NCI-H2227 treated with DMSO at 0.1 percent for 48 hours (cell line): ENCODE data around the gene ARHGAP33.
"Not testable (repeated sequence)": the region's sequence is repeated elsewhere in the genome, so short reads cannot be mapped to it uniquely, and the experiment has no call there.

Experiments
- DNase-seq: peaks from one replicate; lab custom pipeline; 2025; lab: John Stamatoyannopoulos, UW

ARHGAP33 gene

DNA sequence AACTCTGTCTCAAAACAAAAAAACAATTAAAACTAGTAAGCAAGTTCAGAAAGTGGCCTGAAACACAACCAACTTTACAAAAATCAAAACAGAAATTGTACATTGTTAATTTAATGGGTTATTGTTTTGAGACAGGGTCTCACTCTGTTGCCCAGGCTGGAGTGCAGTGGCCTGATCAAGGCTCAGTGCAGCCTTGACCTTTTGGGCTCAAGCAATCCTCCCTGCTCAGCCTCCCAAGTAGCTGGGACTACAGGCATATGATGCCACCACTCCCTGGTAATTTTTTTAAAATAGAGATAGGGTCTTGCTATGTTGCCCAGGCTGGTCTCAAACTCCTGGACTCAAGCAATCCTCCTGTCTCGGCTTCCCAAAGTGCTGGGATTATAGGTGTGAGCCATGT, 20.2 kb downstream of the ARHGAP33 start:
- DNase-seq, result not testable (repeated sequence)

DNA sequence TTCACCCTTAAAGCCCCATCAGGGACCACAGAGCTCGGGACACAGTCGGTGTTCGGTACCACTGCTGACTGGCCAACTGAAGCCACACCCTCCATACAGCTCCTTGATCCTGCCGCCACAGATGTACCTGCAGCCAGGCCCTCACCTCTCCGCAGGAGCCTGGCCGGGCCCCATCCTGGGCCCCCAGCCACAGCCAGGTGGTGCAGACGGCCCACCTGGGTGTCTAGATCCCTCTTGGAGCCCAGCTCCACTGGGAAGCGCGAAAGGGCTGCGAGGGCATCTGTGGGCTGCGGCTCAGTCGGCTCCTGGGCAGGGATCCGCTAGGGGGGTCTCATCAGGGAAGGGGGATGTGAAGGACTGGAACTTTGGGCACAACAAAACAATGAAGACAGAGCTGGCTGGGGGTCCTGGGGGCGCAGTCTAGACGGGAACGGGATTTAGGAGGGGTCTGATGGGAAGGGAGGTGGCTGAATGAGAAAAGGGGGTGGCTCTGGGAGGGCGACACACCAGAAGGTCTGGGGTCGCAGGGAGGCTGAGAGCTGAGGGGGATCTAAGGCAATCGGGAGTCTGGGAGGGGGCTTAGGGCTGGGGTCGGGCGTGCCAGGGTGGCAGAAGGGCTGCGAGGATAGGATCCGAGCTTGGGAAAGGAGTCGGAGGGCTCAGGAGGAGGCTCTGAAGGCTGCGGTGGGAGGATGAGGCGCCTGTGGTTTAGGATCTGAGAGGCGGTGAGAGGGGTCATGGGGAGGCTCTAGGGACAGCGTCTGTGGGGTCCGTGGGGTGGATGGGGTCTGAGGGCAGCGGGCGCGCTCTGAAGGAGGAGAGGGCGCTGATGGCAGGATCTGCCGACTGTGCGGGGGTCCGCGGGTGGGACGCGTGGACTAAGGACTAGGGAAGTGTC, 21.5 kb downstream of the ARHGAP33 start:
- DNase-seq, result no peak

DNA sequence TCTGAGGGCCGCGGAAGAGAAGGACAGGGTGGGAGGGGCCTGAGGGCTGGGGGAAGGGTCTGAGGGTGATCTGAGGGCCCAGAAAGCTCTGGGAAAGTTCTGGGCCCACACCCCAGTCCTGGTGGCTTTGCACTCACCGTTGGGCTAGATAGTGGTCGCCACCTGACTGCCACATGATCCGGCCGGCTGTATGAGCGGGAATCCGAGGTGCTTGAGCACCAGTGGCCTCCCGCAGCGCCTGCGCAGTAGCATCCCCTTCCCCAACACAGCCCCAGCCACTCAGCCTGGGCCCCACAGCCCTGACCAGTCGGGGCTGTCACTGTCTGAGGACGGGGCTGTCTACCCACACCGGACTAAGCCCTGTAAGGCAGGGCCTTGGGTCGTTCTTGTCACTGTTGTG, 22.3 kb downstream of the ARHGAP33 start:
- DNase-seq, result no peak

DNA sequence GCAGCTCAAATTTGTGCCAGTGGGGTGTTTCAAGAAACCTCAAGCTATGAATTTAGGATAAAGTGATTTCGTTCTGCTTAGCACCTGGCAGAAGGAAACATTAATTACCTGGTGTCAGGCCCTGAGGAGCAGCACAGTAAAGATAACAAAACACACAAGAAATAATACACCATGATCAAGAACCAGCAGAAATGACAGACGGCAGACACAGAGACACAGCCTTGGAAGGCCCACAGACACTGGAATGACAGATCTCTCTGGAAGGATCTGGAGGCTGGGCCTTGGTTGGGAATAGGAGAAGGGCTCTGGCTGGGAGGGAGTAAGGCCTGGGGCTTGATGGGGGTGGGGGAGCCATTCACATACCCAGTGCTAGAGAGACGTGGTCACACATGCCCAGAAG, 26.5 kb downstream of the ARHGAP33 start:
- DNase-seq, result no peak

DNA sequence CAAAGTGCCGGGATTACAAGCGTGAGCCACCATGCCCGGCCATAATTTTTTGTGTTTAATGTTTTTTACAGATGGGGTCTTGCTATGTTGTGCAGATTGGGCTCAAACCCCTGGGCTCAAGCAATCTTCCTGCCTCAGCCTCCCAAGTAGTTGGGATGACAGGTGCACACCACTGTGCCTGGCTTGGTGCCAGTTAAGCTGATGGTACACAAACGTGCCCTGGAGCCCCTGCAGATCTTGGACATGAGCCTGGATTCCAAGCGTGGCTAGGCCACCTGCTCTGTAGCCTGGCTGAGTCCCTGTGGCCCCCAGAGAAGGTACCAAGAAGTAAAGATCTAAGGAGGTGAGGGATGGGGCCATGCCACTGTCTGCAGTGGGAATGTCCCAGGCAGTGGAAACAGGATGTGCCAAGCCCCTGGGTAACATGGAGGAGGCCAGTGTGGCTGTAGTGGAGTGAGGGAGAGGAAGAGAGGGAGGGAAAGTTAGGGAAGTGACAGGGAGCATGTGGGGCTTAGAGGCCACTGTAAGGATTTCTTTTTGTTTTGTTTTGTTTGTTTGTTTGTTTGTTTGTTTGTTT, 30.2 kb downstream of the ARHGAP33 start:
- no peak for DNase-seq

DNA sequence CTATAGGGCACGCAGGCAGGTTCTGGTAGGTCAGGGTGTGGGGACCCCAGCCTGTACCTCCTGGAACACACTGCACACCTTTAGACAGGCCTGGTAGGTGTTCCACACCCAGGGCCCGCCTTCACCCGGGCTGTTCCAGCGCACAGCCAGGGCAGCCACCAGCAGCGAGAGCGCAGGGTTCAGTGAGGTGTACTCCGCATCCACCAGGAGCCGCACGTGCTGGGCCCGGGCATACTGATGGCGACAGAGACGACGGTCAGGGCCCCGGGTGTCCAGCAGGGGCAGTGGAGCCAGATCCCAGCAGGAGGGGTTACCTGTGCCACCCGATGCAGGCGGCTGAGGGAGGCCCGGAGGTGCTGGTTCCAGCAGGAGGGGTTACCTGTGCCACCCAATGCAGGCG, 31.2 kb downstream of the ARHGAP33 start:
- no peak for DNase-seq

DNA sequence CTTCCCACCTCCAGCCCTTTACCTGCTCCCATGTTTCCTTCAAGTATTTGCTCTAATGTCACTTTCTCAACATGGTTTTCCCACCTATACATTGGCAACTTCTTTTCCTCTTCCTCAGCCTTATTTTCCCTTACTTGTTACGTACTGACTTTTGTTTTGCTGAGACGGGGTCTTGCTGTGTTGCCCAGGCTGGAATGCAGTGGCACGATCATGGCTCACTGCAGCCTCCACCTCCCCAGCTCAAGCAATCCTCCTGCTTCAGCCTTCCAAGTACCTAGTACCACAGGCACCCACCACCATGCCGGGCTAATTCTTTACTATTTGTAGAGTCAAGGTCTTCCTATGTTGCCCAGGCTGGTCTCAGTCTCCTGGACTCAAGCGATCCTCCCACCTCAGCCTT, 32.3 kb downstream of the ARHGAP33 start:
- DNase-seq, result no peak

DNA sequence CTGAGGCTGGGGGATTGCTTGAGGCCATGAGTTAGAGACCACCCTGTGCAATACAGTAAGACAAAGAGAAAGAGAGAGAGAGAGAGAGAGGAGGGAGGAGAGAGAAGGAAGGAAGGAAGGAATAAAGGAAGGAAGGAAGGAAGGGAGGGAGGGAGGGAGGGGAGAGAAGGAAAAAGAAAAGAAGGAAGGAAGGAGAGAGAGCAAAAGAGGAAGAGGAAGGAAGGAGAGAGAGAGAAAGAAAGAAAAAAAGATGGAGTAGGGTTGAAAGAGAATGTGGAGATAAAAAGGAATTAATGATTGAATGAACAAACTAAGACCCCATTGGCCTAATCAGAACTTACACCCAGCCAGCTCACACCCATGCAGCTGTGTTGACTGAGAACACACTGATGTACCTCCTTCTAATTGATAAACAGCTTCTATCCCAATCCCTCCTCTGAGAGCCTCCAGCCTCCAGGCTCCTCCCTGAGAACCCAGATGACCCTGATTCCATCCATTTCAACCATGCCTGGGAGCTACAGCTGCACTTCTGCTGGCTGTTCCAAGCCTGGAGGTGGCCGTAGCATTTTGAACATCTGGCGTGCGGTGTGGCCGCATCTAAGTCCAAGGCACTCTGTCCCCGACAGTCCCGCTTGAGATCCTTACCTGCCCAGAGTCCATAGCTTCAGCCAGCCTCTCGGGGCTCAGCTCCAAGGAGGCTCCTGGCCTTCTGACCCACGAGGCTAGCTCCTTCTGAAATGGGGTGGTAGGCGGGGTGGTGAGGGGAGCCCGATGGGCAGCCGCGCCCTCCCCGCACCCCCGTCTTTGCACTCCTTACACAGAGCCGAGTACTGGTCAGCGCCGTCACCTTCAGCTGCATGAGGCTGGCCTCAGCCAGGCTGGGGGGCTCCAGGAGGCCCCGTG, 36.2 kb downstream of the ARHGAP33 start:
- DNase-seq, result no peak

DNA sequence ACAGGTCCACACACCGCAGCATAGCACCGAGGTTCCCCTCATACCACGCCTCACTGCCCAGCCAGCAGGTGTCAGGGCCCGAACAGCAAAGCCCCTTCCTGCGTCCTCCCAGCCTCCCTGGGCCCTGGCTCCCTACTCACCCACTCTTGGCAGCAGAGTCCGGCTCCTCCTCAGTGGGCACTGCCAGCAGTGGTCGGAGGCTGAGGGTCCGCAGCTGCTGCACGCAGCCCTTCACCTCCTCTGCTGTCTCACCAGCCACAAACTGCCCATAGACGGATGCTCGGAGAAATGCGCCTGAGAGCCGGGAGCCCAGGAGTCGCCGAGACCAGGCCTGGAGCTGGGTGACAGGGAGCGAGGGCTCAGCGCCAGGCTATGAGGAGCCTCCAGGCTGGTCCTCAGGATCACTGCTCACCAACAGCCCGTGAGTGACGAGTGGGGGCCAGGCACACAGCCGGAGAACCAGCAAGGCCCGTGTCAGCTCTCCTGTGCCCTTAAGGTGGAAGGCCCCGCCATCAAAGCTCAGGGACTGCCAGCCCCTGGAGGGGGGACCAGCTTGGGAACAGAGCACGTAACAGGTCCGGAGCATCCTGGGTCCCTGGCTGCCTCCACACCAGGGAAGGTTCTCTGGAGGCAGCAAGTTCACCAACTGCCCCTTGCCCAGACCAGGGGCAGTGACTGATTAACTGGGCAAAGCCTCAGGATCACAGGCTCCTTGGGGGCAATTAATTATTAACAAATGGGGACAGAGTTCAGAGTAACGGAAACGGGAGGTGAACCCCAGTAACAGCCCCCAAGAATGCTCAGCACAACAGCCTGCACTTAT, 37.1 kb downstream of the ARHGAP33 start, which contains the start of gene PRODH2:
TSS of gene PRODH2 (minus strand) at position 626 of the 823 bp plus-strand sequence. CDS start at position 586, 40 bp downstream.
- no peak for DNase-seq

DNA sequence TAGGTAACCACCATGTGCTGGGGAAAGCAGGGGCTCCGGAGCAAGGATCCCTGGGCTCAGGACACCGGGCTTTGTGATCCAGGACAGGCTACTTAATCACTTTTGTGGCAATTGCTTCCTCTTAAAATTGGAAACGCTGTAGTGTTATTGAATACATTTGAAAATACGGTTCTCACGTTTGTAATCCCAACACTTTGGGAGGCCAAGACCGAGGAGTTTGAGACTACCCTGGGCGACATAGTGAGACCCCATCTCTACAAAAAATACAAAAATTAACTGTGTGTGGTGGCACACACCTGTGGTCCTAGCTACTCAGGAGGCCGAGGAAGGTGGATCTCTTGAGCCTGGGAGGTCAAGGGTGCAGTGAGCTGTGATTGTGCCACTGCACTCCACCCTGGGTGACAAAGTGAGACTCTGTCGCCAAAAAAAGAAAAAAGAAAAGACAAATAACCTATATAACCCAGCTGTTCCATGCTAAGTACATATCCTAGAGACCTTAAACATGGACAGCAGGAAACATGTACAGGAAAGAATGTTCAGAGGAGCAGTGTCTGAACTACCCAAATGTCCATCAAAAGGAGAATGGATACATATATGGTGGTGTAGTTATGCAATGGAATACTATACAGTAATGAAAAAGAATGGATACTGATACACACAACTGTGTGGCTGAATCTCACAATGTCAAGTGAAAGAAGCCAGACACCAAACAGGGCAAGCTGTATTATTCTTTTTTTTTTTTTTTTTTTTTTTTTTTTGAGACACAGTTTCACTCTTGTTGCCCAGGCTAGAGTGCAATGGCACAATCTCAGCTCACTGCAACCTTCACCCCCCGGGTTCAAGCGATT, 37.9 kb downstream of the ARHGAP33 start:
- no peak for DNase-seq

DNA sequence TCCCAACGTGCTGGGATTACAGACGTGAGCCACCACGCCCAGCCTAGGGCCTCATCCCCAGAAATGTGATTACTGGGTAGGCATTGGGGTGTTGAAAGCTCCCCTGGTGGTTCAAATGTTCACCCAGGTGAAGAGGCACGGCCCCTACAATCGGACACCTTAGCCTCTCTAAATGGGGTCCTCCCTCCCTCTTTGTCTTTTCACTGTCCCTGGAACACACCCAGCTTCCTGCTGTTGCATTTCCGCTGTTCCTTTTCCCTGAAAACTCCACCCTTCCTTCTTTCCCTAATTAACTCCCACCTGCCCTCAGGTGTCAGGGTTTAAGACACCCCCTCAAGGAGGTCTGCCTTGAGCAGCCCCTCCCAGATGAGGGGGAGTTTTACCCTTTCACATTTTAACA, 40.9 kb downstream of the ARHGAP33 start:
- no peak for DNase-seq

DNA sequence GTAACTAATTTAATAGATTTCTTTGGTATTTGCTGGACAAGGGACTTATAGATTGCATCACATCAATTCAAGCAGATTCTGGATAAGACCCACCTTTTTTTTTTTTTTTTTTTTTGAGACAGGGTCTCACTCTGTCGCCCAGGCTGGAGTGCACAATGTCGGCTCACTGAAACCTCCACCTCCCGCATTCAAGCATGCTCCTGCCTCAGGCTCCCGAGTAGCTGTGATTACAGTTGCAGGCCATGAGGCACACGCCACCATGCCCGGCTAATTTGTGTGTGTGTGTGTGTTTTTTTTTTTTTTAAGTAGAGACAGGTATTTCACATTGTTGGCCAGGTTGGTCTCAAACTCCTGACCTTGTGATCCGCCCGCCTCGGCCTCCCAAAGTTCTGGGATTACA, 41.5 kb downstream of the ARHGAP33 start:
- no peak for DNase-seq

DNA sequence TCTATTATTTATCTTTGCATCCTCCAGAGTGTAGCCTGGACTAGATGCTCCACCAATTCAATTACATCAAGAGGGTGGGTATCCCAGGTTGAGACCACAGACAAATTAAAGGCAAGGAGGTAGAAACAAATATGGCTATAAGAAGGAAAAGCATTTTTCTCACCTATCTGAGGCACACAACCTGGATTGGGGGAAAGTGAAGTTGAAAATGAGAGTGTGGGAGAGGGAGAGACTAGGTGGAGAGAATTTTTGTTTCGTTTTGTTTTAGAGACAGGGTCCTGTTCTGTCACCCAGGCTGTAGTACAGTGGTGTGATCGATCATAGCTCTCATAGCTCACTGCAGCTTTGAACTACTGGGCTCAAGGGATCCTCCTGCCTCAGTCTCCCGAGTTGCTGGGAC, 43.1 kb downstream of the ARHGAP33 start:
- DNase-seq, result no peak

DNA sequence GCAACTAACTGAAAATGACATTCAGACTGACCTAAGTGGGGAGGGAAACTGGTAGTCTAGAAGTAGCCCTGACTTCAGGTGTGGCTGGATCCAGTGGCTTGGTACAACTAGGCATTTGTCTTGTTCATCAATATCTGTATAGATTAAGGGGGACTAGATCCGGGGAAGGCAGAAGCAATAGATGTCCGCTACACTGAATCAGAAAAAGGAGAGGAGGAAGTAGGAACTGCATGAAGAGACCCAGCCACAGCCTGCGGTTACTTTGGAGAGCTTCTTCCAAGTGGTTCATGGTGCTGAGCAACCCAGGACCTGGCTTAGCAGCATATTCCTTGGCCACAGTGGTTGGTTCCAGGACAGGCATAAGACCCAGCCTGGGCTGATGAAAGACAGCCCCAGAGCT, 47.2 kb downstream of the ARHGAP33 start:
- DNase-seq, result no peak

DNA sequence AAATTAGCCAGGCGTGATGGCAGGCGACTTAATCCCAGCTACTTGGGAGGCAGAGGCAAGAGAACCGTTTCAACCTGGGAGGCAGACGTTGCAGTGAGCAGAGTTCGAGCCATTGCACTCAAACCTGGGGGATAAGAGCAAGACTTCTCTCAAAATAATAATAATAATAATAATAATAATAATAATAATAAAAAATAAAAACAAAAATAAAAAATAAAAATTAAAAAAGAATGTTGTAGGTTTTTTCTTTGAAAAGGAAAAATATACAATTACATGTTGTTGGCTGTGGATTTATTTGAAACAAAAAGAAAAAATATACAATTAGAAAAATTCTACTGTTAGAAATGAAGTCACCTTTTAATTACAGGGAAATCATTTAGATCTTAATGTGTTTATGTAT, 48.8 kb downstream of the ARHGAP33 start:
- no peak for DNase-seq

DNA sequence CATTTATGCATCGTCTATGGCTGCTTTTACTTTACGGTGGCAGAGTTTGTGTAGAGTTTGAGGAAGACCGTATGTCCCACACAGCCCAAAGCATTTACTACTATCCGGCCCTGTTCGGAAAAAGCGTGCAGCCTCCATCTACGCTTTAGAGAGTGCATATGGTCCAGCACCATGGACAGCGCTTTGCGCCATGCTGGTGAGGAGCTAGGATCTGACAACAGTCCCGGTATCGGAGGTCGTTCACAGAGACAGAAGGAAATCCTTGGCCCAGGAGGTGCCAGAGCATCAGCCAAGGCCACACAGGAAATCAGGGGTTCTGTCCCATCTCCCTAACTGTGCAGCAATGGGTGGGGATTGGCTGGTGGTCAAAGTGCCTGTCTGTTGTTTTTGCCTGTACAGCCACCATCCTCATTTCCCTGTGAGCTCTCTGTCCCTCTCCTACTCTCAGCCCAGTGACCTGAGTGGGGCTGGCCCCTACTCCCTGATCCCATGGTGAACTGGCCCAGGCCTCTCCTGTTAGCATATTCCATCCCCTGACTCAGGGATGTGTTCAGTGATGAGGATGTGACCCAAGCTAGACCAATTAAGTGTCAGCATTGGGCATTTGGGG, 53.4 kb downstream of the ARHGAP33 start:
- DNase-seq, result no peak

DNA sequence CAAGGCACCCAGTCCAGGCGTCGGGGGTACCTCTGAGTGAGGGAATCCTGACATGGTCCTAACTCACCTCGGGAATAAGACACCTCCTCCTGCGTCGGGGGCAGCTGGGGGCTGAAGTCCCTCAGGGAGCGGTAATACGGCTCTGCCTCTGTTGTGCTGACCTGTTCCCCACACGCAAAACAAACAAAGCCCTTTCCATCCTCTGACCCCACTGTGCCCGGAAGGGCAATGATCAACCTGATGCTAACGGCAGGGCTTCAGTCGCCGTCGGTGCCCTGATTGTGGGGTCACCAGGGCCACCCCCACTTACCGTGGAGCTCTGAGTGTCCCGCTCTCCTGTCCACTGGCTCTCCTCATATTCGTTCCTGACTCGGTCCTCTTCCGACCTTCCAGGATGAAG, 55.6 kb downstream of the ARHGAP33 start:
- no peak for DNase-seq

DNA sequence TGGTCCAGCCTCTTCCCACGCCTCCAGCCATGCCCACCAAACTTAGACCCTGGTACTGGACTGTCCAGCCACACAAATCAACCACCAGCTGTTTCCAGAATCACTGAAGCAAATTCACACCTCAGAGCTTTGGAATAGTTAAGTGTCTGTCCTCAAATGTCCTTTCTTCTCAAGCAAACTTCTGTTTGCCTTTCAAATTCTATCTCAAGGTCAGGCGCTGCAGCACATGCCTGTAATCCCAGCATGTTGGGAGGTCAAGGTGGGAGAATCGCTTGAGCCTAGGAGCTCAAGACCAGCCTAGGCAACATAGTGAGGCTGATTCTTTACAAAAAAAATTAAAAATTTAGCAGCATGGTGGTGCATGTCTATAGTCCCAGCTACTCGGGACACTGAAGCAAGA, 56.7 kb downstream of the ARHGAP33 start:
- no peak for DNase-seq

DNA sequence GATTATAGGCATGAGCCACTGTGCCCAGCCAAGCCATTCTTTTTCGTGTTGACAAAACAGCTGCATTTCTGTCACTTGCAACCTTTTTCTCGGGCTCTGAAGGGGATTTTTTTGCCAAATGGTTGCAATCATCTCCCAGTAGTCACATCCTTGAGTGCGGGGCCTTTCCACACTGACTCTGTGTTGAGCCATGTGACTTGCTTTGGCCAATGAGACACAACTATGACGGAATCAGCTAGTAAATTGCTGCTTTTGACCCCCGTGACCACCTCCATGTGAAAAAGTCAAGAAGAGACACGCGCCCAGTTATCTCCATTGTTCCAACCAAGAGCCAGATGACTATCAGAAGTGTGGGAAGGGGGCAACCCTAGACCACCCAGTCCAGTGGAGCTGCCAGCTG, 58.6 kb downstream of the ARHGAP33 start:
- DNase-seq, result no peak

DNA sequence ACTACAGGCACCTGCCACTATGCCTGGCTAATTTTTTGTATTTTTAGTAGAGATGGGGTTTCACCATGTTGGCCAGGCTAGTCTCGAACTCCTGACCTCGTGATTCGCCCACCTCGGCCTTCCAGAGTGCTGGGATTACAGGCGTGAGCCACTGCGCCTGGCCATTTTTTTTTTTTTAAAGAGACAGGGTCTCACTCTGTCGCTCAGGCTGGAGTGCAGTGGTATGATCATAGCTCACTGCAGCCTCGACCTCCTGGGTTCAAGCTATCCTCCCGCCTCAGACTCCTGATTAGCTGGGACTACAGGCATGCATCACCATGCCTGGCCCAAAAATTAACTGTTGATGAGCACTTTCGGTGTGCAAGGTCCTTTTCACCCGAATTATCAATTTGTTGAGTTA, 60.7 kb downstream of the ARHGAP33 start:
- DNase-seq, result not testable (repeated sequence)
